Psoas muscle (tissue), 8 donors: ENCODE results near the gene NEK10. TPM values are rescaled to one million over a fixed set of nuclear protein-coding genes. Genes with fewer than 3 reads are reported as not detected.
"Not testable (repeated sequence)": the region's sequence is repeated elsewhere in the genome, so short reads cannot be mapped to it uniquely, and the experiment has no call there.

Experiments
- ATAC-seq, 4 donors: fragments of 200-7000 bp; cut with Tn5 transposase; one replicate each; pipeline ENCODE4 v1.9.1; 2020; ENCODE audit warnings: moderate library complexity in 3 of 4, mild to moderate bottlenecking in 2 of 4
- DNase-seq, 2 donors: peaks; one replicate each; pipeline ENCODE4 v3.0.0-alpha.2; 2020
- H3K27ac ChIP-seq: fragments of 200-600 bp; one replicate; pipeline ENCODE4 v1.8.0; 2022
- H3K27me3 ChIP-seq, 3 donors: fragments of 200-600 bp in 1 of 3; one replicate each; pipeline versions ENCODE4 v1.6.1 to v1.8.0; 2013 to 2022; ENCODE audit warnings: low read length in 2 of 3, mild to moderate bottlenecking in 2 of 3, moderate library complexity in 1 of 3; ENCODE audit not compliant: insufficient read depth in 3 of 3
- H3K36me3 ChIP-seq, 2 donors: fragments of 200-600 bp in 1 of 2; one replicate each; pipeline versions ENCODE4 v1.6.1 to v1.8.0; 2013 to 2022; ENCODE audit warnings: low read depth in 1 of 2, mild to moderate bottlenecking in 1 of 2, moderate library complexity in 1 of 2; ENCODE audit not compliant: insufficient read depth in 1 of 2
- H3K4me1 ChIP-seq: fragments of 200-600 bp; one replicate; pipeline ENCODE4 v1.8.0; 2022
- H3K4me3 ChIP-seq: fragments of 200-600 bp; one replicate; pipeline ENCODE4 v1.8.0; 2022; ENCODE audit warnings: mild to moderate bottlenecking
- H3K9me3 ChIP-seq: fragments of 200-600 bp; one replicate; pipeline ENCODE4 v1.8.0; 2022
- CTCF ChIP-seq: fragments of 200-600 bp; IDR thresholded peaks from one replicate; pipeline ENCODE4 v1.8.0; 2022; ENCODE audit warnings: antibody characterized with exemption
- WGBS, 3 donors: extraction: QIAGEN DNeasy Blood & Tissue Kit; methylation state at CpG; one replicate each; pipeline versions ENCODE4 v1.1.6 to v1.1.7; 2013; 5-methylcytosine and 5-hydroxymethylcytosine counted together
- intact Hi-C, 2 donors: fragments of 100-400 bp; cut with DNase I; formaldehyde crosslinking; loops; one replicate each; pipeline versions ENCODE4 v1.11.0 to v1.14.2; 2022
- polyA plus RNA-seq, 3 donors: library from polyadenylated mRNA; stranded (reverse); fragments of 200-250 nt; gene quantifications; one replicate each; pipeline ENCODE4 v1.2.3, GENCODE V29; 2013
- total RNA-seq, 4 donors: library from RNA; stranded (reverse); fragmentation: NEBNext Ultra II Directional in 2 of 4; extraction: Animal tissue kit (Norgen Biotek cat#: 25700) in 2 of 4; gene quantifications; one replicate each; pipeline versions ENCODE4 v1.2.1 to v1.2.4, GENCODE V29; 2021 to 2023
- donor health status: healthy with polysubstance abuse.
- donor health status: DM: no; HTN: no; CAD: no; lungs with moderate emphysema.
- donor health status: Bipolar disorder and iron deficiency.
- donor health status: healthy.
- donor health status: DM: yes; HTN: yes; CAD: no.
- donor health status: DM: no; HTN: no; CAD: no.
- donor health status: DM: no; HTN: no; CAD: no.
- donor health status: DM: yes; HTN: yes; CAD: no.

NEK10 gene
- total and polyA plus RNA-seq, 7 donors = 0.44 to 16.6 (median 5.0) TPM

GRCh38 chr3:27310688-27311087, 58.5 kb downstream of the NEK10 start:
- intact Hi-C loops = loop anchor here (5.0 kb wide), 3 partner anchors 52 to 372 kb away; no protein-coding TSS in a partner anchor
- no peak overlapping the region for H3K27ac ChIP-seq
- H3K4me1 ChIP-seq = no peaks in the 10 kb centered on the region
- H3K36me3 ChIP-seq = peaks cover under 1 to 5% of the 10 kb centered on the region in 2 donors
- DNase-seq (no peak), ATAC-seq (no peak)
- 63 to 84% (median 74%) methylated on average over 2 of the region's 2 CpGs for WGBS, 3 donors
- TF ChIP-seq CTCF = no peak
- no peak overlapping the region for H3K4me3 ChIP-seq
- H3K9me3 ChIP-seq = no peaks in the 10 kb centered on the region
- H3K27me3 ChIP-seq = no peaks in the 10 kb centered on the region

GRCh38 chr3:27307566-27307965, 61.6 kb downstream of the NEK10 start:
- no peak for DNase-seq
- H3K27me3 ChIP-seq = no peaks in the 10 kb centered on the region
- peaks cover 0 to 16% of the 10 kb centered on the region in 2 donors for H3K36me3 ChIP-seq
- intact Hi-C loops = loop anchor here in 1 of 2 donors (10.0 kb wide), 1 partner anchor 377 kb away; no protein-coding TSS in a partner anchor
- no peaks in the 10 kb centered on the region for H3K4me1 ChIP-seq
- H3K27ac ChIP-seq = no peak overlapping the region
- no peak for ATAC-seq
- H3K4me3 ChIP-seq = no peak overlapping the region
- 76 to 90% (median 82%) methylated on average over 1 of the region's 1 CpG for WGBS, 3 donors
- no peak for TF ChIP-seq CTCF
- H3K9me3 ChIP-seq = no peaks in the 10 kb centered on the region

GRCh38 chr3:27302891-27303290, 66.3 kb downstream of the NEK10 start:
- no peak overlapping the region for H3K27ac ChIP-seq
- ATAC-seq = no peak
- H3K36me3 ChIP-seq = peaks cover 0 to 40% of the 10 kb centered on the region in 2 donors
- no peak for DNase-seq
- no peaks in the 10 kb centered on the region for H3K27me3 ChIP-seq
- WGBS, 3 donors = 49 to 54% (median 50%) methylated on average over 1 of the region's 1 CpG
- H3K4me1 ChIP-seq = no peaks in the 10 kb centered on the region
- no peak for TF ChIP-seq CTCF
- H3K4me3 ChIP-seq = no peak overlapping the region
- no peaks in the 10 kb centered on the region for H3K9me3 ChIP-seq
- intact Hi-C loops = loop anchor here in 1 of 2 donors (10.0 kb wide), 1 partner anchor 382 kb away; no protein-coding TSS in a partner anchor

GRCh38 chr3:27298981-27299380, 70.2 kb downstream of the NEK10 start:
- ATAC-seq, H3K4me1 ChIP-seq, DNase-seq, H3K9me3 ChIP-seq, intact Hi-C loops, H3K27ac ChIP-seq, H3K4me3 ChIP-seq, H3K27me3 ChIP-seq: not testable (repeated sequence)
- peaks cover 0 to 39% of the 10 kb centered on the region in 2 donors for H3K36me3 ChIP-seq
- WGBS, 3 donors = 79 to 89% (median 85%) methylated on average over 2 of the region's 2 CpGs

- H3K9me3 ChIP-seq = no peaks in the 10 kb centered on the region
- WGBS, 3 donors = 72 to 78% (median 72%) methylated on average over 3 of the region's 3 CpGs
Measured at GRCh38 chr3:27293939-27294338, 75.2 kb downstream of the NEK10 start.

More at GRCh38 chr3:27293939-27294338, 75.2 kb downstream of the NEK10 start:
- no peak overlapping the region for H3K4me3 ChIP-seq
- H3K36me3 ChIP-seq = peaks cover 0 to 41% of the 10 kb centered on the region in 2 donors
- no peaks in the 10 kb centered on the region for H3K4me1 ChIP-seq
- no peak overlapping the region for H3K27ac ChIP-seq
- TF ChIP-seq CTCF = no peak
- DNase-seq = no peak
- ATAC-seq = no peak
- intact Hi-C loops = no loop called here
- no peaks in the 10 kb centered on the region for H3K27me3 ChIP-seq
